Measurements from ENCODE around the gene UBAC2.

The UBAC2 gene

DNA sequence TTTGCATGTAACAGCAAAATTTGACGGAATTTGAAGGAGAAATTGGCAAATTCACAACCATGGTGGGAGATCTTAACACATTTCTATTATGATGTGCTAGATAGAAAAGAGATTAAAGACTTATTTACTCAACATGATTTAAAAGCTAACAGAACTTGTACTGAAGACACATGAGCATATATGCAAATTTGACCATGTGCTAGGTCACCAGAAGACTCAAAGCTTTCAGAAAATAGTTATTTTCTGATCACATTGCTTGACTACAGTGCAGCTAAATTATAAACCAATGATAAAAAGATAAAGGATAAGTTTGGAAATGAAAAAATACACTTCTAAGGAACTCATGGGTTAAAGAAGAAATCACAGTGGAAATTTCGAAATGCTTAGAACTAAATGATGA is 97.4 kb downstream of the UBAC2 start:
- TF ChIP-seq, protein P1, sequence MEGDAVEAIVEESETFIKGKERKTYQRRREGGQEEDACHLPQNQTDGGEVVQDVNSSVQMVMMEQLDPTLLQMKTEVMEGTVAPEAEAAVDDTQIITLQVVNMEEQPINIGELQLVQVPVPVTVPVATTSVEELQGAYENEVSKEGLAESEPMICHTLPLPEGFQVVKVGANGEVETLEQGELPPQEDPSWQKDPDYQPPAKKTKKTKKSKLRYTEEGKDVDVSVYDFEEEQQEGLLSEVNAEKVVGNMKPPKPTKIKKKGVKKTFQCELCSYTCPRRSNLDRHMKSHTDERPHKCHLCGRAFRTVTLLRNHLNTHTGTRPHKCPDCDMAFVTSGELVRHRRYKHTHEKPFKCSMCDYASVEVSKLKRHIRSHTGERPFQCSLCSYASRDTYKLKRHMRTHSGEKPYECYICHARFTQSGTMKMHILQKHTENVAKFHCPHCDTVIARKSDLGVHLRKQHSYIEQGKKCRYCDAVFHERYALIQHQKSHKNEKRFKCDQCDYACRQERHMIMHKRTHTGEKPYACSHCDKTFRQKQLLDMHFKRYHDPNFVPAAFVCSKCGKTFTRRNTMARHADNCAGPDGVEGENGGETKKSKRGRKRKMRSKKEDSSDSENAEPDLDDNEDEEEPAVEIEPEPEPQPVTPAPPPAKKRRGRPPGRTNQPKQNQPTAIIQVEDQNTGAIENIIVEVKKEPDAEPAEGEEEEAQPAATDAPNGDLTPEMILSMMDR (IDR thresholded peaks at IDR 0.05; ENCODE audit: low read length, missing control alignments): no peak
- DNase-seq (ENCODE audit: low read depth): no peak
- H3K4me3 ChIP-seq (replicated peaks; ENCODE audit: low read depth, low read length): no peak overlapping the region

- TF ChIP-seq, protein P1 (IDR thresholded peaks at IDR 0.05; ENCODE audit: low read length, missing control alignments): no peak
- no peak for DNase-seq (ENCODE audit: low read depth)
- no peak overlapping the region for H3K4me3 ChIP-seq (replicated peaks; ENCODE audit: low read depth, low read length)
These were observed 98.7 kb downstream of the UBAC2 start for GRCh38 chr13:99299256-99299919.

DNA sequence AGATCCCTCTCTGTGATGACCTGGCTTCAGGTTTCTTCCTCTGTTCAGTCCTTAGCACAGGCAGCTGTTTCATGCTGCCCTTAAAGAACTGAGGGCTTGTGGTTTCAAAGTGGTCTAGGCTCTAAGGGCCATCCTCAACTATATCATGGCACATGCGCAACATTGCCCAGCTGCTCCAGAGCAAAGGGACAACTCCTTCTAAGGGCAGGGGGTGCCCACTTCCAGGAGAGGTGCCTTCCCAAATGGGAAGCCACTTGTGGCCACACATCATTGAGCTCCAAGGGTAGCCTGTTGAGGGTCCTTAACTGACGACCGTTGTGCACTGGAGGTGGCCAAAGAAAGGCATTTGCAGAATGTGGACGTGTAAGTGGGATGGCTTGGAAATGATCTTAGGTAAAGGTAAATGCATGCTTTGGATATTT is 99.3 kb downstream of the UBAC2 start:
- no peak for DNase-seq (ENCODE audit: low read depth)
- TF ChIP-seq, protein P1 (IDR thresholded peaks at IDR 0.05; ENCODE audit: low read length, missing control alignments): no peak
- H3K4me3 ChIP-seq (replicated peaks; ENCODE audit: low read depth, low read length): no peak overlapping the region

DNA sequence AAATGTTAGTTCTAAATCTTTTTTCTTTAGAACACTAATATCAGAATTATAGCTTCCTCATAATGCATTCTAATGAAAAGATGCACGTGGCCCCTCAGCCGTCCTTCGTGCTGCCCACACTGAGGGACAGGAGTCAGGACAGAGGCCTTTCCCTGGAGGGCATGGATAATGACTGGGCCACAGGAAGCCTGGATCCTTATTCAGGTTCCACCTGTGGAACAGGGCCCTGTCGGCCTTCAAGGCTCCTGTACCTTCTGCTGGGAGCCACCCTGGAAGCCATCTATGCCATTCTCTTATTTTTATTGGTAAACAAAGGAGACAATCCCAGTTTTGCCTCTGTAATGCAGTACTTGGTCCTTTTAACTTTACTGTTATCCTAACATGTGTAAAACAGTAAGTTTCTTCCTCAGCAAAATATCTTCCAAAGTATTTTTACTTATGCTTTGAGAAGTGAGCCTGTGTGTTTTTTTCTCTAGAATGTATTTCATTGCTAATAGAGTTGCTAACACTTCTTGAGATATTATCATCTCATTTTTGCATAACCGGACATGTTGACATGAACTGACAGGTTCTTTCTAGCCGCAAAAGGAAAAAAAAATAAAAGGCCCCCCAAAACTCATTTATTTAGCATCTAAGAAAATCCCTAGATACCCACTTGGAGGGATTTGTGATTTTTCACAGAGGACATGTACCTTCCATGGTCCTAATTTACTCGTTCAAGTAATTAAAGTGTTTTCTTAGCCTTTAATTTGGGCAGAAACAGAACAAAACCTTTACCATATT is 100.6 kb downstream of the UBAC2 start:
- TF ChIP-seq, protein P1 (IDR thresholded peaks at IDR 0.05; ENCODE audit: low read length, missing control alignments): no peak
- H3K4me3 ChIP-seq (replicated peaks; ENCODE audit: low read depth, low read length): no peak overlapping the region
- no peak for DNase-seq (ENCODE audit: low read depth)

- TF ChIP-seq, protein P1 (IDR thresholded peaks at IDR 0.05; ENCODE audit: low read length, missing control alignments): no peak
- H3K4me3 ChIP-seq (replicated peaks; ENCODE audit: low read depth, low read length): no peak overlapping the region
- DNase-seq (ENCODE audit: low read depth): no peak
These were observed 101.4 kb downstream of the UBAC2 start for GRCh38 chr13:99301913-99302636.

- DNase-seq (ENCODE audit: low read depth): no peak
- H3K4me3 ChIP-seq (replicated peaks; ENCODE audit: low read depth, low read length): no peak overlapping the region
- TF ChIP-seq, protein P1 (IDR thresholded peaks at IDR 0.05; ENCODE audit: low read length, missing control alignments): no peak
These were observed 102.2 kb downstream of the UBAC2 start for GRCh38 chr13:99302637-99303505.
